Measurements from ENCODE around the gene ADAM12. TPM values are rescaled to one million over a fixed set of nuclear protein-coding genes. Genes with fewer than 3 reads are reported as not detected.

The ADAM12 gene
- total and polyA plus RNA-seq, 9 of the 15 experiments (the other 6 are each of a cell fraction or from before 2014, with no cell fraction given) = not detected

DNA sequence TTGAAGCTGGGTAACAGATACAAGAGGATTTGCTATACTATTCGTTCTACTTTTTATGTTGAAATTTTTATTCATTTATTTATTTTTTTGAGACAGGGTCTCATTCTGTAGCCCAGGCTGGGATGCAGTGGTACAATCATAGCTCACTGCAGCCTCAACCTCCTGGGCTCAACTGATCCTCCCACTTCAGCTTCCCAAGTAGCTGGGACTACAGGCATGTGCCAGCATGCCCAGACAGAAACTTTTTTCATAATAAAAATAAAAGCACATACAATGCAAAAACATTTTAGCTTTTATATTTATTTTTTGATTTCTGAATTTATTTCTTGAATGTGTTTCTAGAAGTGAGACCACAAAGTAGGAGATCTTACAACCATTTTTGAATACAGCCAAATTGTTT lies 420.7 kb downstream of the ADAM12 start (continued):
- TF ChIP-seq FOXJ3 (CRISPR knock-in tag; IDR thresholded peaks at IDR 0.05) (no peak), HMG20A (CRISPR knock-in tag; conservative IDR thresholded peaks at IDR 0.05) (no peak), RUNX1 (IDR thresholded peaks at IDR 0.05; ENCODE audit: low read depth) (no peak), GATA2 (CRISPR knock-in tag; IDR thresholded peaks at IDR 0.05) (no peak), HNRNPK (IDR thresholded peaks at IDR 0.05; ENCODE audit: low read depth, low read length, poor library complexity, severe bottlenecking) (no peak)
- TF ChIP-seq, protein P1, sequence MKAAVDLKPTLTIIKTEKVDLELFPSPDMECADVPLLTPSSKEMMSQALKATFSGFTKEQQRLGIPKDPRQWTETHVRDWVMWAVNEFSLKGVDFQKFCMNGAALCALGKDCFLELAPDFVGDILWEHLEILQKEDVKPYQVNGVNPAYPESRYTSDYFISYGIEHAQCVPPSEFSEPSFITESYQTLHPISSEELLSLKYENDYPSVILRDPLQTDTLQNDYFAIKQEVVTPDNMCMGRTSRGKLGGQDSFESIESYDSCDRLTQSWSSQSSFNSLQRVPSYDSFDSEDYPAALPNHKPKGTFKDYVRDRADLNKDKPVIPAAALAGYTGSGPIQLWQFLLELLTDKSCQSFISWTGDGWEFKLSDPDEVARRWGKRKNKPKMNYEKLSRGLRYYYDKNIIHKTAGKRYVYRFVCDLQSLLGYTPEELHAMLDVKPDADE (conservative IDR thresholded peaks at IDR 0.05; ENCODE audit: control insufficient read depth, low read depth, low read length) = no peak

DNA sequence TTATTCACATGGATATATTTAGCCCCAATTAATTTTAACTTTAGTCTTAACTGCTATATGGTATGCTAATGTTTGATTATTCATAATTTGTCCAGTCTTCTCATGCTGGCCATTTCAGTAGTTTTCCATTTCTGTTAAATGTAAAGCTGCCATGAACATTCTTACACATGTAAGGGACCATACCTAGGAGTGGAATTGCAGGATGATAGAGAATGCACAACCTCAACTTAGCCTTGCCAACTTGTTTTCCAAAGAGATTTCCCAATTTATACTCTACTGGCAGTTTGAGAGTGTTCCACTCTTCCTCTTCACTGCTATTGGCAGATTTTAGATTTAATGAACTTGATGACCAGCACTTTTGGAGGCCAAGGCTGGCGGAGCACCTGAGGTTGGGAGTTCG lies 423.7 kb downstream of the ADAM12 start:
- Histone ChIP-seq H3K9ac (ENCODE audit: insufficient read depth in 1 of 2, low read depth in 2 of 2, low read length in 2 of 2) (no peak overlapping the region), H4K20me1 (replicated peaks; ENCODE audit: control insufficient read depth, insufficient read depth, low read length) (no peaks in the 10 kb centered on the region), H3K36me3 (ENCODE audit: control insufficient read depth, insufficient read depth, low read length) (no peaks in the 10 kb centered on the region), H3K4me2 (ENCODE audit: insufficient read depth, low read length) (no peak overlapping the region), H3K27ac (ENCODE audit: extremely low read depth, low read depth, low read length) (no peak overlapping the region), H3K4me1 (replicated peaks in 1 of 2; ENCODE audit: control insufficient read depth in 2 of 2, insufficient read depth in 2 of 2, low read length in 2 of 2) (no peaks in the 10 kb centered on the region), H3K9me1 (ENCODE audit: control insufficient read depth, insufficient read depth, low read length) (no peaks in the 10 kb centered on the region), H3K9me3 (replicated peaks; ENCODE audit: control insufficient read depth, insufficient read depth, low read depth, low read length) (no peaks in the 10 kb centered on the region), H2AFZ (ENCODE audit: low read depth, low read length) (no peak overlapping the region), H3K27me3 (ENCODE audit: control insufficient read depth in 2 of 2, insufficient read depth in 2 of 2, low read length in 2 of 2) (no peaks in the 10 kb centered on the region; a peak in 1 of 5 replicates), H3K4me3 (no peak overlapping the region), H3K79me2 (ENCODE audit: control insufficient read depth, insufficient read depth, low read length) (no peaks in the 10 kb centered on the region)
- intact Hi-C loops (cut with micrococcal nuclease) = no loop called here
- no peak for FAIRE-seq
- no TSS peak for BruUV-seq (replicated peaks)
- no peak for DNase-seq (ENCODE audit: extremely low read depth in 1 of 4, low spot score in 3 of 4)
- ChIA-PET POLR2A (no interaction called here), CTCF (ENCODE audit: low intra/inter-chr PET ratio) (no interaction called here)
- in situ Hi-C loops (cut with MboI) = no loop called here
- no peak for ATAC-seq
- WGBS (ENCODE audit: insufficient coverage, low coverage, missing lambda C conversion rate) = 4% methylated on average over 2 of the region's 2 CpGs
- TF ChIP-seq ZHX1 (conservative IDR thresholded peaks at IDR 0.05; ENCODE audit: low read length) = no peak
- TF ChIP-seq ZBTB26 (CRISPR knock-in tag; IDR thresholded peaks at IDR 0.05) = no peak
- no peak for TF ChIP-seq BCLAF1 (IDR thresholded peaks at IDR 0.05; ENCODE audit: borderline replicate concordance in 1 of 2, control insufficient read depth in 1 of 2, low read depth in 2 of 2, low read length in 1 of 2)
- TF ChIP-seq HNRNPLL (IDR thresholded peaks at IDR 0.05; ENCODE audit: low read depth, low read length, poor library complexity, severe bottlenecking) = no peak
- TF ChIP-seq BRCA1 (IDR thresholded peaks at IDR 0.05) = no peak
- no peak for TF ChIP-seq BRCA1 (CRISPR knock-in tag; IDR thresholded peaks at IDR 0.05)

Measured in K562 (cell line).